SK-N-DZ (cell line): ENCODE results near the gene MAD2L1.
A peak's percentile ranks its signal among the peaks of the same experiment; 100 is the strongest.

ENCODE experiments used
- DNase-seq: peaks from one replicate; pipeline ENCODE4 v3.0.0-alpha.2; 2015; ENCODE audit warnings: low spot score

The MAD2L1 gene

GRCh38 chr4:120059036-120059435, 7.6 kb downstream of the MAD2L1 start:
- no peak for DNase-seq

GRCh38 chr4:120057416-120057815, 9.2 kb downstream of the MAD2L1 start:
- no peak for DNase-seq

GRCh38 chr4:120056246-120056645, 10.4 kb downstream of the MAD2L1 start:
- no peak for DNase-seq

- no peak for DNase-seq
These were observed 10.9 kb downstream of the MAD2L1 start for GRCh38 chr4:120055795-120056194.

- no peak for DNase-seq
These were observed 11.5 kb downstream of the MAD2L1 start for GRCh38 chr4:120055162-120055561.

- DNase-seq = no peak
These were observed 12.7 kb downstream of the MAD2L1 start for GRCh38 chr4:120053911-120054310.

GRCh38 chr4:120052856-120053255, 13.8 kb downstream of the MAD2L1 start:
- no peak for DNase-seq

- no peak for DNase-seq
These were observed 15.4 kb downstream of the MAD2L1 start for GRCh38 chr4:120051253-120051652.

- DNase-seq = peak; percentile 70
These were observed 16.7 kb downstream of the MAD2L1 start for GRCh38 chr4:120049732-120050494.

- no peak for DNase-seq
These were observed 22.8 kb downstream of the MAD2L1 start for GRCh38 chr4:120043828-120044227.

- no peak for DNase-seq
These were observed 29.2 kb downstream of the MAD2L1 start for GRCh38 chr4:120037411-120037810.

GRCh38 chr4:120034913-120035312, 31.7 kb downstream of the MAD2L1 start:
- no peak for DNase-seq

GRCh38 chr4:120026853-120027252, 39.8 kb downstream of the MAD2L1 start:
- DNase-seq = no peak

GRCh38 chr4:120025516-120025915, 41.1 kb downstream of the MAD2L1 start:
- no peak for DNase-seq

- no peak for DNase-seq
These were observed 47.9 kb downstream of the MAD2L1 start for GRCh38 chr4:120018786-120019185.

GRCh38 chr4:120017939-120018692, 48.5 kb downstream of the MAD2L1 start:
- no peak for DNase-seq

GRCh38 chr4:120011725-120012124, 54.9 kb downstream of the MAD2L1 start:
- no peak for DNase-seq

- no peak for DNase-seq
These were observed 56.0 kb downstream of the MAD2L1 start for GRCh38 chr4:120010646-120011045.

GRCh38 chr4:120009731-120010130, 56.9 kb downstream of the MAD2L1 start:
- DNase-seq = no peak

- no peak for DNase-seq
These were observed 57.7 kb downstream of the MAD2L1 start for GRCh38 chr4:120008957-120009356.

GRCh38 chr4:120007896-120008436, 58.7 kb downstream of the MAD2L1 start:
- DNase-seq = no peak

- DNase-seq = no peak
These were observed 59.3 kb downstream of the MAD2L1 start for GRCh38 chr4:120007191-120007871.
